Measurements from ENCODE around the gene C6.

GRCh38 chr5:41148448-41148847 is 64.9 kb downstream of the C6 start:
- no peak for TF ChIP-seq EZH2 (IDR thresholded peaks at IDR 0.05; ENCODE audit: low read length, missing control alignments)
- TF ChIP-seq, protein P1, sequence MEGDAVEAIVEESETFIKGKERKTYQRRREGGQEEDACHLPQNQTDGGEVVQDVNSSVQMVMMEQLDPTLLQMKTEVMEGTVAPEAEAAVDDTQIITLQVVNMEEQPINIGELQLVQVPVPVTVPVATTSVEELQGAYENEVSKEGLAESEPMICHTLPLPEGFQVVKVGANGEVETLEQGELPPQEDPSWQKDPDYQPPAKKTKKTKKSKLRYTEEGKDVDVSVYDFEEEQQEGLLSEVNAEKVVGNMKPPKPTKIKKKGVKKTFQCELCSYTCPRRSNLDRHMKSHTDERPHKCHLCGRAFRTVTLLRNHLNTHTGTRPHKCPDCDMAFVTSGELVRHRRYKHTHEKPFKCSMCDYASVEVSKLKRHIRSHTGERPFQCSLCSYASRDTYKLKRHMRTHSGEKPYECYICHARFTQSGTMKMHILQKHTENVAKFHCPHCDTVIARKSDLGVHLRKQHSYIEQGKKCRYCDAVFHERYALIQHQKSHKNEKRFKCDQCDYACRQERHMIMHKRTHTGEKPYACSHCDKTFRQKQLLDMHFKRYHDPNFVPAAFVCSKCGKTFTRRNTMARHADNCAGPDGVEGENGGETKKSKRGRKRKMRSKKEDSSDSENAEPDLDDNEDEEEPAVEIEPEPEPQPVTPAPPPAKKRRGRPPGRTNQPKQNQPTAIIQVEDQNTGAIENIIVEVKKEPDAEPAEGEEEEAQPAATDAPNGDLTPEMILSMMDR (conservative IDR thresholded peaks at IDR 0.05 in 1 of 2, IDR thresholded peaks at IDR 0.05 in 1 of 2; ENCODE audit: low read depth in 1 of 2, low read length in 2 of 2), result no peak

Data from fibroblast of lung (primary cell).